ENCODE results near the gene PTPN11. TPM values are rescaled to one million over a fixed set of nuclear protein-coding genes. Genes with fewer than 3 reads are reported as not detected.
"Not testable (repeated sequence)": the region's sequence is repeated elsewhere in the genome, so short reads cannot be mapped to it uniquely, and the experiment has no call there.

The PTPN11 gene
- total RNA-seq, 4 donors from 2014 or later, result 90.6 to 136 (median 110) TPM

- peaks cover 0 to 19% (median 0%) of the 10 kb centered on the region in 3 donors for H3K36me3 ChIP-seq
- WGBS, 2 donors, result 92 to 95% methylated on average over 5 of the region's 5 CpGs
- TF ChIP-seq POLR2A (IDR thresholded peaks at IDR 0.05) (no peak), EP300 (IDR thresholded peaks at IDR 0.05) (no peak), CTCF (IDR thresholded peaks at IDR 0.05) (no peak)
- no peak overlapping the region for H3K4me3 ChIP-seq
- DNase-seq (ENCODE audit: low spot score in 2 of 2), result no peak
- no peaks in the 10 kb centered on the region for H3K9me3 ChIP-seq
- no peaks in the 10 kb centered on the region for H3K27me3 ChIP-seq
- H3K27ac ChIP-seq, result no peak overlapping the region
- H3K4me1 ChIP-seq, result no peaks in the 10 kb centered on the region
These were observed 95.7 kb downstream of the PTPN11 start for GRCh38 chr12:112514456-112514855.

DNA sequence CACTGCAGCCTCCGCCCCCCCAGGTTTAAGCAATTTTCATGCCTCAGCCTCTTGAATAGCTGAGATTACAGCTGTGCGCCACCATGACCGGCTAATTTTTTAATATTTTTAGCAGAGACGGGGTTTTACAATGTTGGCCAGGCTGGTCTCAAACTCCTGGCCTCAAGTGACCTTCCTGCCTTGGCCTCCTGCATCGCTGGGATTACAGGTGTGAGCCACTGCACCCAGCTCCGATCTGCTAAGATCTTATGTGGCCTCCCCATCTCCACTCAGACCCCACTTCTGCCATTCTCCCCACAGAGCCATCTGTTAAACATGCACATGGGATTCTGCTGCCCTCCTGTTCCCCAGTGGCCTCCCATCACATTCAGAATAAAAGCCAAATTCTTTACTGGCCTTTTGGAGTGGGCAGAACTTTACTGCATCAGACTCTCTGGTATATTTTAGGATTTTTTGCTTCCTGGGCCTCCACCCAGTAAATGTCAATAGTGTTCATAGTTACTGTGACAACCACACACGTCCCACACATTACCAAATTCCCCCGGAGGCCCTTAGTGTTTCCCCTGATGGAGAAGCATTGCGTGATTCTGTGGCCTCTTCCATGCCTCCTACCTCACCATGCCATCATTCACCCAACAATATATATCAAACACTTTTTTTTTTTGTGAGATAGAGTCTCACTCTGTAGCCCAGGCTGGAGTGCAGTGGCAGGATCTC lies 96.3 kb downstream of the PTPN11 start:
- Histone ChIP-seq H3K4me1 (no peaks in the 10 kb centered on the region), H3K27ac (no peak overlapping the region), H3K36me3 (peaks cover 0 to 16% (median 0%) of the 10 kb centered on the region in 3 donors), H3K27me3 (no peaks in the 10 kb centered on the region), H3K9me3 (no peaks in the 10 kb centered on the region), H3K4me3 (no peak overlapping the region)
- TF ChIP-seq POLR2A (IDR thresholded peaks at IDR 0.05) (no peak), CTCF (IDR thresholded peaks at IDR 0.05) (no peak), EP300 (IDR thresholded peaks at IDR 0.05) (no peak)
- 61 to 63% methylated on average over 9 of the region's 9 CpGs for WGBS, 2 donors
- DNase-seq (ENCODE audit: low spot score in 2 of 2), result no peak

DNA sequence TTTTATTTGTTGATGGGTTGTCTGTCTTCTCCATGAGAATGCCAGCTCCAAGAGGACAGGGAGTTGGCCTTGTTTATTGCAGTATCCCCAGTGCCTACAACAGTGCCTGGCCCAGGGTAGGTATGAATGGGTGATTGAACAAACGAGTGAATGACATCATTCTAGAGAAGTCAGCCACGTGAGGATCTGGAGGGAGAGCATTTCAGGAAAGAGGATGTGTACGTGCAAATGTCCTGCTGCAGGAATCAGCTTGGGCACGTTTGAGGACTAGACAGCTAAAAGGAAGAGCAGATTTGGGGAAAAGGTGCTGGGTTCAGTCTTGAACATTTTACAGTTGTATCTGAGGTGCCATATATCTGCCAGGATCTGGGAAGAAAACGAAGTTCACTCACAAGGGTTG lies 97.1 kb downstream of the PTPN11 start:
- Histone ChIP-seq H3K4me1 (no peaks in the 10 kb centered on the region), H3K4me3 (no peak overlapping the region), H3K27ac (no peak overlapping the region), H3K9me3 (no peaks in the 10 kb centered on the region), H3K27me3 (no peaks in the 10 kb centered on the region), H3K36me3 (peaks cover 0 to 9% (median 0%) of the 10 kb centered on the region in 3 donors)
- no peak for DNase-seq (ENCODE audit: low spot score in 2 of 2)
- 74 to 79% methylated on average over 5 of the region's 5 CpGs for WGBS, 2 donors
- TF ChIP-seq CTCF (IDR thresholded peaks at IDR 0.05) (no peak), POLR2A (IDR thresholded peaks at IDR 0.05) (no peak), EP300 (IDR thresholded peaks at IDR 0.05) (no peak)

DNA sequence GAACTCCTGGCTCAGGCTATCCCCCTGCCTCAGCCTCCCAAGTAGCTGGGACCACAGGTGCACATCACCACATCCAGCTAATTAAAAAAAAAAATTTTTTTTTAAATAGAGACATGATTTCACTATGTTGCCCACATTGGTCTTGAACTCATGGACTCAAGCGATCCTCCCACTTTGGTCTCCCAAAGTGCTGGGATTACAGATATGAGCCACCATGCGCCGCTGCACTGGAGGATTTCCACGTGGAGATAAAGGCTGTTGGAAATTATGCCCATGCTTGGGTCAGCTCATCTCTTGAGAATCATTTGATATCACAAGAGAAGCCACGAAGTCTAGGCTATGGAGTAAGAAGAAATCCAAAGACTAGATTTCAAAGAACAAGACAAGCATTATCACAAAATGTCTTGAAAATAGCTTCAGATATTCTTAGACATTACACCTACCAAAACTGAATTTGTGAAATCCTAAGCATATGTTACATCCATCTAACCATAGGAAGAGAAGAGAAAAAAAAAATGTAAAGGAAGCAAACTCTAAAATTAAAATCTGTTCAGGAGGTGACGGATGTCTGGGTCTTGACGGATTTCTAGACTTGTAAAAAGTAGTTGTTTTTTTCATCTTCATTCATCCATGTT lies 99.1 kb downstream of the PTPN11 start:
- WGBS, 2 donors, result 74 to 77% methylated on average over 7 of the region's 7 CpGs
- Histone ChIP-seq H3K27ac (no peak overlapping the region), H3K36me3 (no peaks in the 10 kb centered on the region), H3K9me3 (no peaks in the 10 kb centered on the region), H3K27me3 (no peaks in the 10 kb centered on the region), H3K4me3 (no peak overlapping the region), H3K4me1 (no peaks in the 10 kb centered on the region)
- TF ChIP-seq CTCF (IDR thresholded peaks at IDR 0.05), result no peak
- TF ChIP-seq EP300 (IDR thresholded peaks at IDR 0.05), result no peak
- no peak for TF ChIP-seq POLR2A (IDR thresholded peaks at IDR 0.05)
- DNase-seq (ENCODE audit: low spot score in 2 of 2), result no peak

DNA sequence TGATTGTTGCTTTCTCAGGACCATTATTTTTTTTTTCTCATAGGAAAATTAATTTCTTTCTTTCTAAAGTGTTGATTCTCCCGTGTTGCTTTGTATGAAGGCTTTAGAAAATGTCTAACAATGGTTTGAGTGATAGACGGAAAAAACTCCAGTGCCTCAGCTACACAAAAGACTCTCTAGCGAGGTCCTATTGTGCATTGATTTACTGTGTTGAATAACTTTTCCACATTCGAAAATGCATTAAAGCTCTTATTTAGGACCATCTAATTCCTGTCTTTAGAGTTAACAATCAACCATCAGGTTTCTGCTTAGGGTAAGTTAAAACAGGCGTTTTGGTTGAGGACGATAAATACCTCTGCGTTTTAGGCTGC lies 99.6 kb downstream of the PTPN11 start:
- 49 to 51% methylated on average over 7 of the region's 7 CpGs for WGBS, 2 donors

DNA sequence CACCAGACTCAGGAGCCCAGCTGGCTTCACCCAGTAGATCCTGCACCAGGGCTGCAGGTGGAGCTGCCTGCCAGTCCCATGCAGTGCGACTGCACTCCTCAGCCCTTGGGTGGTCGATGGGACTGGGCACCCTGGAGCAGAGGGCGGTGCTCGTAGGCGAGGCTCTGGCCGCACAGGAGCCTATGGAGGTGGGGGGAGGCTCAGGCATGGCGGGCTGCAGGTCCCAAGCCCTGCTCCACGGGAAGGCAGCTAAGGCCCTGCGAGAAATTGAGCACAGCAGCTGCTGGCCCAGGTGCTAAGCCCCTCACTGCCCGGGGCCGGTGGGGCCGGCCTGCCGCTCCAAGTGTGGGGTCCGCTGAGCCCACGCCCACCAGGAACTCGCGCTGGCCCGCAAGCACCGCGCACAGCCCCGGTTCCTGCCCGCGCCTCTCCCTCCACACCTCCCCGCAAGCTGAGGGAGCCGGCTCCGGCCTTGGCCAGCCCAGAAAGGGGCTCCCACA lies 101.1 kb downstream of the PTPN11 start:
- not testable (repeated sequence) for H3K27ac ChIP-seq

More for the DNA sequence above, 99.6 kb downstream of the PTPN11 start:
- H3K27ac ChIP-seq, result no peak overlapping the region
- H3K4me3 ChIP-seq, result no peak overlapping the region
- TF ChIP-seq POLR2A (IDR thresholded peaks at IDR 0.05) (no peak), EP300 (IDR thresholded peaks at IDR 0.05) (no peak), CTCF (IDR thresholded peaks at IDR 0.05) (no peak)
- H3K9me3 ChIP-seq, result no peaks in the 10 kb centered on the region
- H3K4me1 ChIP-seq, result no peaks in the 10 kb centered on the region
- H3K36me3 ChIP-seq, result no peaks in the 10 kb centered on the region
- no peak for DNase-seq (ENCODE audit: low spot score in 2 of 2)
- no peaks in the 10 kb centered on the region for H3K27me3 ChIP-seq

More for the DNA sequence above, 101.1 kb downstream of the PTPN11 start:
- H3K27me3 ChIP-seq; H3K4me3 ChIP-seq; H3K36me3 ChIP-seq; H3K9me3 ChIP-seq; DNase-seq (ENCODE audit: low spot score in 2 of 2); H3K4me1 ChIP-seq: not testable (repeated sequence)
- WGBS, 2 donors, result 95 to 98% methylated on average over 5 to 8 of the region's 26 CpGs

Measured in tibial nerve (tissue), 4 donors.